ENCODE results near the gene PDE11A.

PDE11A gene

DNA sequence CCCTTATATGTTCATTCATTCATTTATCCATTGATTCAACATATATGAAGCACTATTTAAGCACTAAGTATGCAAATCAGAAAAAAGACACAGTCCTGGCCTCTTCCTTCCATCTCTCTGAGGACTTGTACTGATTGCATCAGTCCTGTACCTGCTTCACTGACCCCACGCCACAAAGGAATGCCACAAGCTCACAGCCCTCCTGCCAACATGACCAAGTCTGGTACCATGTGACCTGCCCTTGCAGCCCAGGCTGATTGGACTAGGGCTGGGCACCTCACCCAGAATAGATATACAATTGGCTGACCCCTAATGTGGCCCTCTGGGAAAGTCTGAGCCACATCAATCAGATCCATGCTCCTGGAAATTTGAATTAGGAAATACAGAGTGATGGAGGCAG is 483.4 kb downstream of the PDE11A start:
- no peaks in the 10 kb centered on the region for H3K27me3 ChIP-seq (ENCODE audit: low read depth, low read length)
- TF ChIP-seq, protein P1, sequence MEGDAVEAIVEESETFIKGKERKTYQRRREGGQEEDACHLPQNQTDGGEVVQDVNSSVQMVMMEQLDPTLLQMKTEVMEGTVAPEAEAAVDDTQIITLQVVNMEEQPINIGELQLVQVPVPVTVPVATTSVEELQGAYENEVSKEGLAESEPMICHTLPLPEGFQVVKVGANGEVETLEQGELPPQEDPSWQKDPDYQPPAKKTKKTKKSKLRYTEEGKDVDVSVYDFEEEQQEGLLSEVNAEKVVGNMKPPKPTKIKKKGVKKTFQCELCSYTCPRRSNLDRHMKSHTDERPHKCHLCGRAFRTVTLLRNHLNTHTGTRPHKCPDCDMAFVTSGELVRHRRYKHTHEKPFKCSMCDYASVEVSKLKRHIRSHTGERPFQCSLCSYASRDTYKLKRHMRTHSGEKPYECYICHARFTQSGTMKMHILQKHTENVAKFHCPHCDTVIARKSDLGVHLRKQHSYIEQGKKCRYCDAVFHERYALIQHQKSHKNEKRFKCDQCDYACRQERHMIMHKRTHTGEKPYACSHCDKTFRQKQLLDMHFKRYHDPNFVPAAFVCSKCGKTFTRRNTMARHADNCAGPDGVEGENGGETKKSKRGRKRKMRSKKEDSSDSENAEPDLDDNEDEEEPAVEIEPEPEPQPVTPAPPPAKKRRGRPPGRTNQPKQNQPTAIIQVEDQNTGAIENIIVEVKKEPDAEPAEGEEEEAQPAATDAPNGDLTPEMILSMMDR (IDR thresholded peaks at IDR 0.05; ENCODE audit: low read depth, low read length): no peak
- no peak for TF ChIP-seq EZH2phosphoT487 (IDR thresholded peaks at IDR 0.05; ENCODE audit: low read depth)
- no peak overlapping the region for H3K27ac ChIP-seq (ENCODE audit: low read length)
- H3K9ac ChIP-seq (ENCODE audit: low read length): no peak overlapping the region
- H4K20me1 ChIP-seq (ENCODE audit: insufficient read depth, low read length): no peaks in the 10 kb centered on the region
- no peak overlapping the region for H3K4me2 ChIP-seq (ENCODE audit: low read length)
- no peak overlapping the region for H3K4me3 ChIP-seq (ENCODE audit: low read length)
- no peak overlapping the region for H2AFZ ChIP-seq (ENCODE audit: low read depth, low read length)
- no peaks in the 10 kb centered on the region for H3K9me3 ChIP-seq (ENCODE audit: insufficient read depth, low read length)
- no peaks in the 10 kb centered on the region for H3K4me1 ChIP-seq (ENCODE audit: low read length)
- no peaks in the 10 kb centered on the region for H3K79me2 ChIP-seq (ENCODE audit: low read length)
- no peaks in the 10 kb centered on the region for H3K36me3 ChIP-seq (replicated peaks; ENCODE audit: low read depth, low read length)

GRCh38 chr2:177588671-177589070 is 483.9 kb downstream of the PDE11A start:
- Histone ChIP-seq H3K4me3 (ENCODE audit: low read length) (no peak overlapping the region), H3K9me3 (ENCODE audit: insufficient read depth, low read length) (no peaks in the 10 kb centered on the region), H3K27ac (ENCODE audit: low read length) (no peak overlapping the region), H3K27me3 (ENCODE audit: low read depth, low read length) (no peaks in the 10 kb centered on the region), H3K9ac (ENCODE audit: low read length) (no peak overlapping the region), H2AFZ (ENCODE audit: low read depth, low read length) (0 out of 2 replicates have a peak overlapping the region, but pooled peaks have one; percentile 3), H3K4me2 (ENCODE audit: low read length) (no peak overlapping the region), H3K79me2 (ENCODE audit: low read length) (no peaks in the 10 kb centered on the region), H3K4me1 (ENCODE audit: low read length) (no peaks in the 10 kb centered on the region), H3K36me3 (replicated peaks; ENCODE audit: low read depth, low read length) (no peaks in the 10 kb centered on the region), H4K20me1 (ENCODE audit: insufficient read depth, low read length) (no peaks in the 10 kb centered on the region)
- no peak for TF ChIP-seq EZH2phosphoT487 (IDR thresholded peaks at IDR 0.05; ENCODE audit: low read depth)
- TF ChIP-seq, protein P1 (IDR thresholded peaks at IDR 0.05; ENCODE audit: low read depth, low read length): no peak

- TF ChIP-seq, protein P1 (IDR thresholded peaks at IDR 0.05; ENCODE audit: low read depth, low read length): no peak
- no peak for TF ChIP-seq EZH2phosphoT487 (IDR thresholded peaks at IDR 0.05; ENCODE audit: low read depth)
- Histone ChIP-seq H3K36me3 (replicated peaks; ENCODE audit: low read depth, low read length) (no peaks in the 10 kb centered on the region), H3K79me2 (ENCODE audit: low read length) (no peaks in the 10 kb centered on the region), H3K4me3 (ENCODE audit: low read length) (no peak overlapping the region), H3K27ac (ENCODE audit: low read length) (no peak overlapping the region), H3K4me1 (ENCODE audit: low read length) (no peaks in the 10 kb centered on the region), H4K20me1 (ENCODE audit: insufficient read depth, low read length) (no peaks in the 10 kb centered on the region), H3K4me2 (ENCODE audit: low read length) (no peak overlapping the region), H3K9ac (ENCODE audit: low read length) (no peak overlapping the region), H3K27me3 (ENCODE audit: low read depth, low read length) (no peaks in the 10 kb centered on the region), H3K9me3 (ENCODE audit: insufficient read depth, low read length) (no peaks in the 10 kb centered on the region), H2AFZ (ENCODE audit: low read depth, low read length) (no peak overlapping the region)
These were observed 485.2 kb downstream of the PDE11A start for GRCh38 chr2:177587371-177587770.

DNA sequence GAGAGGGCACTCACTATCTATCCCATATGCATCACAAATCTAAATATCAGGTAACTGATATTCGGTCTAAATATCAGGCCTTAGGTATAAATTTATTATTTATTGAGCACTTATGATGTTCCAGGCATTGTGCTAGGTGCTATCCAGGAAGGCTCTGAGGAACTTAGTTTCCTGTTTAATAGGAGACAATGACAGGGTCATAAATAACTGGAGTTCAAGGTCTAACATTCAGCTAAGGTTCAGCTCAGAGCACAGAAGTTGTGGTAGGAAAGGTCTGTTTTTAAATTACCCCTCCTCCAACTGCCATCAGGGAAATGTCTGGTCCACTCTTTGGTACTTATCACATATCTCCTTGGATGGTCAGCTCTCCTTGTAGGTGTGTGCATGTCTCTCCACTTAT is 486.4 kb downstream of the PDE11A start:
- no peaks in the 10 kb centered on the region for H3K79me2 ChIP-seq (ENCODE audit: low read length)
- no peaks in the 10 kb centered on the region for H3K27me3 ChIP-seq (ENCODE audit: low read depth, low read length)
- no peaks in the 10 kb centered on the region for H3K36me3 ChIP-seq (replicated peaks; ENCODE audit: low read depth, low read length)
- no peak overlapping the region for H3K4me2 ChIP-seq (ENCODE audit: low read length)
- H3K4me1 ChIP-seq (ENCODE audit: low read length): no peaks in the 10 kb centered on the region
- no peaks in the 10 kb centered on the region for H4K20me1 ChIP-seq (ENCODE audit: insufficient read depth, low read length)
- no peak overlapping the region for H2AFZ ChIP-seq (ENCODE audit: low read depth, low read length)
- H3K27ac ChIP-seq (ENCODE audit: low read length): no peak overlapping the region
- H3K9me3 ChIP-seq (ENCODE audit: insufficient read depth, low read length): no peaks in the 10 kb centered on the region
- H3K4me3 ChIP-seq (ENCODE audit: low read length): no peak overlapping the region
- TF ChIP-seq EZH2phosphoT487 (IDR thresholded peaks at IDR 0.05; ENCODE audit: low read depth): no peak
- TF ChIP-seq, protein P1 (IDR thresholded peaks at IDR 0.05; ENCODE audit: low read depth, low read length): no peak
- no peak overlapping the region for H3K9ac ChIP-seq (ENCODE audit: low read length)
